ENCODE results near the gene SLC5A1.

SLC5A1 gene

GRCh38 chr22:32030518-32031247, 12.4 kb upstream of the SLC5A1 start:
- no peak overlapping the region for H3K4me3 ChIP-seq (ENCODE audit: low read depth, low read length)
- DNase-seq (ENCODE audit: low read depth): no peak
- TF ChIP-seq CTCF (IDR thresholded peaks at IDR 0.05; ENCODE audit: insufficient read depth, low read depth, low read length, missing control alignments): no peak

GRCh38 chr22:32031466-32031865, 11.6 kb upstream of the SLC5A1 start:
- no peak for DNase-seq (ENCODE audit: low read depth)
- H3K4me3 ChIP-seq (ENCODE audit: low read depth, low read length): no peak overlapping the region
- TF ChIP-seq CTCF (IDR thresholded peaks at IDR 0.05; ENCODE audit: insufficient read depth, low read depth, low read length, missing control alignments): no peak

GRCh38 chr22:32034275-32034674, 8.8 kb upstream of the SLC5A1 start:
- no peak for TF ChIP-seq CTCF (IDR thresholded peaks at IDR 0.05; ENCODE audit: insufficient read depth, low read depth, low read length, missing control alignments)
- no peak for DNase-seq (ENCODE audit: low read depth)
- no peak overlapping the region for H3K4me3 ChIP-seq (ENCODE audit: low read depth, low read length)

GRCh38 chr22:32037236-32037635, 5.8 kb upstream of the SLC5A1 start:
- no peak for TF ChIP-seq CTCF (IDR thresholded peaks at IDR 0.05; ENCODE audit: insufficient read depth, low read depth, low read length, missing control alignments)
- no peak for DNase-seq (ENCODE audit: low read depth)
- no peak overlapping the region for H3K4me3 ChIP-seq (ENCODE audit: low read depth, low read length)

GRCh38 chr22:32040324-32040904, 2.6 kb upstream of the SLC5A1 start:
- no peak overlapping the region for H3K4me3 ChIP-seq (ENCODE audit: low read depth, low read length)
- no peak for DNase-seq (ENCODE audit: low read depth)
- no peak for TF ChIP-seq CTCF (IDR thresholded peaks at IDR 0.05; ENCODE audit: insufficient read depth, low read depth, low read length, missing control alignments)

- no peak overlapping the region for H3K4me3 ChIP-seq (ENCODE audit: low read depth, low read length)
- no peak for TF ChIP-seq CTCF (IDR thresholded peaks at IDR 0.05; ENCODE audit: insufficient read depth, low read depth, low read length, missing control alignments)
- no peak for DNase-seq (ENCODE audit: low read depth)
These were observed 330 bp downstream of the SLC5A1 start for GRCh38 chr22:32043391-32043790.

- DNase-seq (ENCODE audit: low read depth): no peak
- TF ChIP-seq CTCF (IDR thresholded peaks at IDR 0.05; ENCODE audit: insufficient read depth, low read depth, low read length, missing control alignments): no peak
- no peak overlapping the region for H3K4me3 ChIP-seq (ENCODE audit: low read depth, low read length)
These were observed 1.4 kb downstream of the SLC5A1 start for GRCh38 chr22:32044477-32044876.

Data from GM12865 (cell line).